NCI-H2029 (cell line): Measurements from ENCODE around the gene MNS1.
"Not testable (repeated sequence)": the region's sequence is repeated elsewhere in the genome, so short reads cannot be mapped to it uniquely, and the experiment has no call there.

ENCODE experiments used
- DNase-seq: peaks from one replicate; lab custom pipeline; 2025; lab: John Stamatoyannopoulos, UW

MNS1 gene, protein sequence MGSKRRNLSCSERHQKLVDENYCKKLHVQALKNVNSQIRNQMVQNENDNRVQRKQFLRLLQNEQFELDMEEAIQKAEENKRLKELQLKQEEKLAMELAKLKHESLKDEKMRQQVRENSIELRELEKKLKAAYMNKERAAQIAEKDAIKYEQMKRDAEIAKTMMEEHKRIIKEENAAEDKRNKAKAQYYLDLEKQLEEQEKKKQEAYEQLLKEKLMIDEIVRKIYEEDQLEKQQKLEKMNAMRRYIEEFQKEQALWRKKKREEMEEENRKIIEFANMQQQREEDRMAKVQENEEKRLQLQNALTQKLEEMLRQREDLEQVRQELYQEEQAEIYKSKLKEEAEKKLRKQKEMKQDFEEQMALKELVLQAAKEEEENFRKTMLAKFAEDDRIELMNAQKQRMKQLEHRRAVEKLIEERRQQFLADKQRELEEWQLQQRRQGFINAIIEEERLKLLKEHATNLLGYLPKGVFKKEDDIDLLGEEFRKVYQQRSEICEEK

DNA sequence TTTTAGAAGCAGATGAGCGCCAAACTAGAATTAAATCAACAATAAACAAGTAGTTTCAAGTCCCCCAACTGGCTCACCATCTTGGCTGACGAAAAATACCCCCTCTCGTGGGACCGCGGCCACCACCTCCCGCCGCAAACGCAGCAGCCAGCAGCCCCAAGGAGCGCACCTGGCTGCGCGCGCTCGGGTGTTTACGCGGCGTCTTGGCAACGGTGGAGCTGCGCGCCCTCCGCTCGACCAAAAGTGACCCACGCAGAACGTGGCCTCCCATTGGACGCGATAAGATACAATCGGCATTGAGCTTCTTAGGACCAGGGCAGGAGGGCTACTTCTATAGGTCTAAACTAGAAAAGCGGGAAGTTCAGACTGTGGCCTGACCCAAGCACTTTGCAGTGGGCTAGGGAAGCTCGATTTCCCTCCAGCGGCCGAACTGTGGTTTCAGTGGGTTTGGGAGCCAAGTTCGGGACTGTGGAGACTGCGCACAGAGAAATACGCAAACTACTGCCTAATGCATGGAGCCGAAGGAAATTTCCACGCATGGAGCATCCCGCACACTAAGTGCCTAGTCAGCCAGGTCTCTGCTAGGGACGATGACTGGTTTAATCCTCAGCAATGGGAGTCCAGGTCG, at the start of gene MNS1:
Gene MNS1, minus strand, starts transcription at position 245 of the 628 bp plus-strand sequence. Its CDS starts 165 bp downstream, at position 80.
- peak; percentile 84 for DNase-seq

DNA sequence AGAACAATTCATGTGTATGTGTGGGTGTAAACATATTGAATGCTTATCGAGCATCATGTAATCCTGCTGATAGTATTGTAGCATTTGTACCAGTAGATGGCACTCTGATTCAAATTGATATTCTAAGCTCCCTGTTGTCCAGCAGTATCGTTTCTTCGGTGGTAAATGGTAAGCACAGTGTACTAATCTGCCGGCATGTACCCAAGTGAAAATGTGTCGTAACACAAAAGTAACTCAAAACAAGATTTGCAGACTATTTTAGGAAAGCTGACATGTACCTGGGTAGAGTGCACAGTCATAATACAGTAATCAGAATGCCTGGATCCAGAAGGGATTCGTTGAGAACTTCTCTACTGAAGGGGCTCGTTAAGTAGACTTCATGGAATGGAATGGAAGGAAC, 31.7 kb upstream of the MNS1 start:
- peak; percentile 31 for DNase-seq

DNA sequence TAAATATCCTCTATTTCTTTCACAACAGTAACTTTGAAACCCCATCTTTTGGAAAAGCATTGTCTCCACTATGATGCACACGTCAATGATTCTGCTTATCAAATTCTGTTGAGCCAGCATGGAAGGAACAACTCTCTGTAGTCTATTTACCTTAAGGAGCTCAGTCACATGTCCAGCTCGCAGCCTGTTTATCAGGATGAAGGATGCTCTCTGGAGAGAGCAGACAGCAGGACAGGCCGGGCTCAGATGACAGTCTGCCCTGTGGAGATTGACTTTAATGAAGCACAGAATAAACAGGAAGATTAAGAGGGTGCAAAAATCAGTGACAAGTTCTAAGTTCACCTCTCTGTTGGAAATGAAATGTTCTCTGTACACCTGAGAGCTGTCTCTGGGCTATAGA, 30.6 kb upstream of the MNS1 start:
- DNase-seq, result no peak

DNA sequence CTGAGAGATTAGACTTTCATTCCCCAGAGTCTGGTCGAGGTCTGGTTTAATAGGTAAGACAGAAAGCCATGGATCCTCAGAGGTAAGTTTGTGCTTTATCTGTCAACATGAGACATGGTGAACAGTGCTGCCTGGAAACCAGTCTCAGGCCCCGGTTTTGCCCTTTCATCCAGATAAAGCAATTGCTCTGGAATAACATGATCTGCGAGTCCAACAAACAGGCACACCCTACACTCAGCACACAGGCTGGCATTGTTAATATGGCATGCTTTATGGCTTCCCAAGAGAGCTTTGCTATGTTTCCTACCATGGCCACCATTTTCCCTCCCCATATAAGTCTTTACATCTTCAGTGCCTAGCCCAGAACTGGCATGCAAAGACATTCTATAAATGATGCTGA, 30.1 kb upstream of the MNS1 start:
- no peak for DNase-seq

DNA sequence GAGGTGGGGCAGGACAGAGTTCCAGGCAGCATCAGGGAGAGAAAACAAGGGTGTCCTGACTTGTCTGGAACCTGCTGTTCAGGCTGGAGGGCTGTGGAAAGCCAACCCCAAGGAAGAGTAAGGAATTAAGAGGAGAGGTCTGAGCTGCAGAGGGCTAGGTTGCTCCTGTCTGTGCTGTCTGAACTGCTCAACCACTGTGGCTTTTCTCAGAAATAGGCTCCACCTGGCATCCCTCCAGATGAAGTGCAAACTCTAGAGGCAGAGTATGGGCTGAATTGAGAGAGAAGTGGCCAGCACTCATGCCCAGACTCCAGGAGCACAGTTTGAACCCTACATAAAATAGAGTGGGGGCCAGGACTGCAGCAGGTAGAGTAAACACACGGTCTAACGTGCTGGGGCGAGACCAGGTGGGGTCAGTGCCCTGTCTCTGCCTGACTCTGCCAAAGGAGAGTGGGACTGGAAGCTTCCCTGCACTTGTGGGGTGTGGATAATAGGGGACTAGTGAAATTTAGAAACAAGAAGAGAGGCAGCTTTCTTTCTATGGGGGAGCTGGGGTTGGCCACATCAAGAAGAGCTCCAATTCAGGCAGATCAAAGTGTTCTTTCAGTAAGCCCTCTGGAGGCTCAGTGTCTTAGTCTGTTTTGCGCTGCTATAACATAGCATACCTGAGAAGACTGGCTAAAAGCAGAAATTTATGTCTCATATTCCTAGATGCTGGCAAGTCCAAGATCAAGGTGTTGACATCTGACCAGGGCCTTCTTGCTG, 28.0 kb upstream of the MNS1 start:
- no peak for DNase-seq

DNA sequence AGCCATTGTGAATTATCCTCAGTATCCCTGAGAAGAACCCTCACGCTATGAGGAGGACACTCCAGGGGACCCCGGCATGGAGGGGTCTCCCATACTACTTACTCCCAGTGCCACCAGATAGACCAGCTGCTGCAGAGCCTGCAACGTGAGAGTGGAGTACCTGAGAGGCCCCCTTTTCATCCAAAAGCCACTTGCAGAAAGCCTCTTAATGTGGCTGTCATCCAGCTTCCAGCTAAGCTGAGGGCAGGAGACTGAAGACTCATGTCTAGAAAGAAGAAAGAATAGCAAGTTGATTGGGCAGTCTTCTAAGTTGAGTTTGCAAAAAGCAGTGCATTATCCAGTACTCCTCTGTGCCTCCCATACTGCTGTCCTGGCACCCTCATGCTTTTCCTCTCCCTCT, 27.3 kb upstream of the MNS1 start:
- no peak for DNase-seq

DNA sequence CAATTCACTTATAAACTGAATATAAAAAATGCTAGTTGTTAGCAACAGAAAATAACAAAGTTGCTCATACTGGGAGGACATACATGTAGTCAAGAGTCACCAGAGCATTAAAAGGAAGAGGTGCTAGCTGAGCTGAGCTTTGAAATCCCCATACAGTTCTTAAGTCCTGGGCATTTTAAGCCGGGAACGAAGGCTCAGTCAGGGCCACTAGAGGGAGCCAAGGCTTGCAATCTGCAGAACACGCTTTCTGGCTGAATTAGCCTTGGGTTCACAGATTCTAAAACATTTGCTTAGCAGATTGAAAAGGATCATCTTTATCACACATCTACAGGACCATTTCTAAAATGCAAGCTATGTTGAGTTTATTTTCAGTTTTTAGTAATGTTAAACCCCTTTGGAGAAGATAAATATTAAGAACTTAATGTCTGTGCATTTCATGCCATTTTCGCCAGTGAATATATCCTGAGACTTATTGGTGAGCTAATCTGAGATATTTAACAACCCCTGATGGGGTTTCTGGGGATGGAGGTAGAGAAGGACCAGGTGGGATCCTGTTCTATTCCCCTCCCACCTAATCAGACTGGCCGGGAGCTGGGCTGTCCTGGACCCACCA, 26.3 kb upstream of the MNS1 start:
- DNase-seq, result peak; percentile 33

DNA sequence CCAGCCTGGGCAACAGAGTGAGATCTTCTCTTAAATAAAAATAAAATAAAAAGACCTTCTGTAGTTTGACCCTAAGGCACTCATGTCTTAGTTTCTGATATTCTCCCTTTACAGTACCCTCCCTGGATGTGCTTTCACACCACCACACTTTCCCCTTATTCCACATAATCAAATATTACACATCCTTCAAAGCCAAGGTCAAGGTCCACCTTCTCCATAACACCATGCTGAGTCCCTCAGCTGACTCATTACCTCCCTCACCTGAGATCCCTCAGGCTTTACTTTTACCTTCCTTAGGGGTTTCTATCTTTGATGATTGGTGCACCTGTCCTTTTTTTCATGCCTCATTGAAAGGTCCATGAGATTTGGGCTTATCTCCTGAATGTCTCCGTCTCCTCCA, 25.5 kb upstream of the MNS1 start:
- no peak for DNase-seq

DNA sequence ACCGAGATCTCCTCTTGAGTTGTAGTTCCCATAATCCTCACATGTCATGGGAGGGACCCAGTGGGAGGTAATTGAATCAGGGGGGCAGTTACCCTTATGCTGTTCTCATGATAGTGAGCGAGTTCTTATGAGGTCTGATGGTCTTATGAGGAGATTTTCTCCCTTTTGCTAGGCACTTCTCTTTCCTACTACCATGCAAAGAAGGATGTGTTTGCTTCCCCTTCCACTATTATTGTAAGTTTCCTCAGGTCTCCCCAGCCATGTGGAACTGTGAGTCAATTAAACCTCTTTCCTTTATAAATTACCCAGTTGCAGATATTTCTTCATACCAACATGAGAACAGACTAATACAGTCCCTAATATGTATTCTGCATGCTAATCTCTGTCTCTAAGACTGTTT, 21.3 kb upstream of the MNS1 start:
- DNase-seq, result not testable (repeated sequence)

DNA sequence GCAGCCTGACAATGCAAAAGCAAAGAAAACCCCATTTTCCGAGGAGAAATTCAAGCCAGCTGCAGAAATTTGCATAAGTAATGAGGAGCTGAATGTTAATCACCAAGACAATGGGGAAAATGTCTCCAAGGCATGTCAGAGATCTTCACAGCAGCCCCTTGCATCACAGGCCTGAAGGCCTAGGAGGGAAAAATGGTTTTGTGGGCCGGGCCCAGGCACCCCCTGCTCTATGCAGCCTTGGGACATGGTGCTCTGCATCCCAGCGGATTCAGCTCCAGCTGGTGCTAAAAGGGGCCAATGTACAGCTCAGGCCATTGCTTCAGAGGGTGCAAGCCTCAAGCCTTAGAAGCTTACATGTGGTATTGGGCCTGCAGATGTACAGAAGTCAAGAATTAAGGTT, 20.5 kb upstream of the MNS1 start:
- not testable (repeated sequence) for DNase-seq

DNA sequence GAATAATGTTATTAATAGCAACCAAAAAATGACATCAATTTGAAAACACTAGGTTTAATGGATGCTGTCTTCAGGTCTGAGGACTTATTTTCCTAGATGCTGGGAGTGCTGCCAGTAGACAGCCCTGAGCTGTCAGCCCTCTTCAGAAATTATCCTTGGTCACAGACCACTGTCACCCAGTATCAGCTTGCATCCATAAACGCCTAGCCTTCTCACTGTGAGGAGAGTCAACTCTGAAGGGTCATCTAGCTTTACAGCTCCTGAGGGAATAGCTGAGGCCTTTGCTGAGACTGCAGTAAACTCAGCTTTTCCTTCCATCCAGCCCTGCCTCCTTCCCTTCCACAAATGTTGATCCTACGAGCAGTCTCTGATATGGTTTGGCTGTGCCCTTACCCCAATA, 19.4 kb upstream of the MNS1 start:
- DNase-seq, result no peak

DNA sequence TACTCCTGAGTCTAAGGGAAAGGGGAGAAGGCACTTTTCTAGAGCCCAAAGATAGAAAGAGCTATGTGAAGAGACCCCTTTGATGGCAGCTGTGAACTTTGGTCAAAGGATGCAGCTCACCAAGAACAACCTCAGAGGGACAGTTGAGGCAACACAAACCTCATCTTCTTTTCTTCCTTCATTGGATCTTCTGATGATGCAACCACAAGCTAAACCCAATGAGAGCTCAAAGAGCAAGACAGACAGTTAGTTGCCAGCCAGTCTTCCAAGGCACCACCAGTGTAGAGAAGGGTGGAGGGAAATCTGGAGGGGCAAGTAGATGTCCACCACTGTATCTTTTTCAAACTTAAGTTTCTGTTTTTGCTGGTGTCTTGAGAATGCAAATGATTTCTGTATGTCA, 10.4 kb upstream of the MNS1 start:
- no peak for DNase-seq

DNA sequence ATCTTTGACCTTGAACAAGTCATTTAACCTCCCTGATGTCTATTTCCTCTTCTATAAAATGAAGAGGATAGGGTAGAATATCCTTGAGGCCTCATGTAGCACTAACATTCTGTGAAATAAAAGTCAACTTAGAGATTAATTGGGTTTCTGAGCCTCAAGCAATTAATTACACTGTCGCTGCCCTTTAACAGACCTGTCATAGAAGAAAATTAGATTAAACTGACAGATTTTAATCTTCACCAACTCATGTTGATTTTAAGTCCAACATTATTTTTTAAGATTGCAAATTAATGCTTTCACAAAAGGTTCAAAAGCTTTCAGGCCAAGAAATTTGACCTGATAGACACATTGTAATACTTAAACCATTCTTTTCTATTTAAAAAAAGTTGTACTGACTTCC, 8.1 kb upstream of the MNS1 start:
- DNase-seq, result no peak

DNA sequence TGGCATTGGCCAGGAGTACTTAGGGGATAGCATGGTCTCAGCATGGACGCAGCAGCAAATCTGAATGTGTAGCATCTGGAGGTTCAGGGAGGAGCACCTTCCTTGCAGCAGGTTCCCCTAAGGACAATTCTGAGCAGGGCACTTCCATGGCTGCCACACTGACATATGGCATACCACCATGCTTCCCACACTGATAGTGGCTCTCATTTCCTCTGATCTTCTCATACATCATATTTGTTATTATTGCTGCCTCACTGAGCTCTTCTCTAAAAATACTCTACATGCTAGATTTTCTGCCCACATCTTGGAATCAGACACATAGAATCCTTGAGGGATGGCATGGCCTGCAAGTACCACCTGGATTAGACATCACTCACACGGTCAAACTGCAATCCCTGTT, 7.3 kb upstream of the MNS1 start:
- no peak for DNase-seq

DNA sequence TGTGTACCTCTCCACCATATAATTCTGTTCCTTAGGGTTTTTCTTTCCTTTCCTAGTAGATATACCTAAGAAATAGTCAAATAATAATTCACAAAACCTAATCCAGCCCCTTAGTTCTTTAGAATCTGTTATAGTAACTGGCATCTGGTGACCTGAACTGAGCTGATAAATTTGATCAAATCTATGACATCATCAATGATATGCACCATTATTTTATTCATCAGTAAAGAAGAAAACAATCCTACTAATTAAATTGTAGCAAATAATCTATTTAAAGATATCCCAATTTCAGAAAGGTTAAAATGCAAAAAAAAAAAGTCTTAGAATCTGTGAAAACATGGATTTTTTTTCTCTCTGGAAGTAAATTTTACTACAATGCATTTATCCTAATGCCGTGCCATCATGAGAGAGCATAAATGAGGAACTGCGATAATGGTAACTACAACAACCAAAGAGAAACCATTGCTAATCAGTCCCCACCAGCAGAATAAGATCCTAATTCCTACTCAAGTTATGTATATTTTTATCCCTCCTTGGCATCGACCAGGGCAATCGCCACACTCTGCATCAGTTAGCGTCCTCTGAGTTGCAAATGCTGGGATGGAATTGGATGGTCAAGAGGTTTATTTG, 6.6 kb upstream of the MNS1 start:
- no peak for DNase-seq

DNA sequence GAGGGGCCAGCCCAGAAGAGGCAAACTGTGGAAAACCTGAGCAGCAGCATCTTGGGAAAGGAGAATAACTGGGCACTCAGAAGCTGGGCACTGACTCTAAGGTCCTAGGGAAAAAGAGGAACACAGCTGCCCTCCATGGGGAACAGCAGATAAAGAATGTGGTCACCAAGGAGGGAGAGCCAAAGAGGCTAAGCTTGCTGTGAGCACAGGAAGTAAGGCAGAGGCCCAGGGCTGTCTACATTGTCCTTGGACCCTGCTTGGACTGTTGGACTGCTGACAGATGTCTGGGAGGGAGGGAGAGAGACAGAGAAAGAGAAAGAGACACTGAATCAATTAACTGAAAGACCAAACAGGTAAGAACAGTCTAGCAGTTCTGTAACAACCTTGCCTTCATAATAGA, 4.5 kb upstream of the MNS1 start:
- DNase-seq, result no peak

DNA sequence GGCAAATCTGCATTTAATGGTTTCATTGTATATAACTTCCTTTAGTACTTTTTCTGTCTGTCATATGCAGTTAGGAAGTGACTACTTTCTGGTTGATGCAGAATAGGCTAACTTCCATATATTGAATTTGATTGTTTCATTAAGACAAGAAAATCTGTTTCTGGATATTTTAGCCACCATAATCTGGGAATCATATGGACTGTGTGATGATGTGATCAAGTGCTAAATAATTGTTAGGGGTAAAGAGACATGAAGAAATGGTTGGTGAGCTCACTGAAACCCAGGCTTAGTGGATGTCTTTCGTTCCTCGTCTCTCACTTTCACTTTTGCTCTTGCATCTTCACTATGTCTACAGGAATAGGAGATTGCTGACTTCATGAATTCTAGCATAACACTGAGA, 3.5 kb upstream of the MNS1 start:
- no peak for DNase-seq

DNA sequence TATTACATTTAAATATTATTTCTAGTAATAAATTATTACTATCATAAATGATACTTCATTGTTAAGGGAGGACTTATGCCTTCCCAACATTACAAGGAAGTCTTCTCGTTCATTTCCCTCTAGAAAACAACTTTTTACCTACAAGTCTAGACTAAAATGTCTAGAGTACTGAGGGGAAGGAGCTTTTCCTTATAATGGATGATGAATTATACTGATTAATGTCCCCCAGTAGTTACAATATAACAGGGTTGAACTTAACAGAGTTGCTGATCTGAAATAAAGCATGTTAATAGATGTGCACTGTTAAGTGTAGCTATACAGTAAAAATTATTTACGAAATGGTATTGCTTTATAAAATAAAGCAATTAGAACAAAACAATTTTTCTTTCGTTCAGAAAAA, 2.7 kb upstream of the MNS1 start:
- DNase-seq, result no peak

DNA sequence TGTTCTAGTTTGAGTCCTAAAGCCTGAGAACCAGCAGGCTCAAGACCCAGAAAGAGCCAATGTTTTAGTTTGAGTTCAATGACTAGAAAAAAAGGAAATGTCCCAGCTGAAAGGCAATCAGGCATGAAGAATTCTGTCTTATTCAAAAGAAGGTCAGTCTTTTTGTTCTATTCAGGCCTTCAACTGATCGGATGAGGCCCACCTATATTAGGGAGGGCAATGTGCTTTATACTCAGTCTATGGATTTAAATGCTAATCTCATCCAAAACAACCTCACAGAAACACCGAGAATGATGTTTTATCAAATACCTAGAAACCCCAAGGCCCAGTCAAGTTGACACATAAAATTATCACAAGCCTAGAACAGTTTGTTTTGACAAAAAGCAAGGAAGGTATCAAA, 4.0 kb downstream of the MNS1 start:
- no peak for DNase-seq

DNA sequence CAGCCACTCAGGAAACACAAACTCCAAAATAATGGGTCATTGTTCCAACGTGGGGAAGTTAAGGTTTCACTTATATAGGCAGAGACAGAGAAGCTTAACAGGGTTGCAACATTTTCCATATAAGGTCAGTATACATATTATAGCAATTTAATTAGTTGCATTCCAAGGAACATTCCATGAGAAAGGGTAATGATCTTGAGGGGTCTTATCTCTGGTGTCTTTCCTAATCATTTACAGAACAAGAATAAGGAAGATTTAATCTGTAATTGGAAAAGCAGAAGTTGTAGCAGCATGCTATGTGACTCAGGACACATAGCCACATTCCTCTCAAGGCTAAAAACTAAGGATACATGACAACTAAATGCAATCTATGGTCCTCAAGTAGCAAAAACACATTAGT, 4.9 kb downstream of the MNS1 start:
- DNase-seq, result no peak

DNA sequence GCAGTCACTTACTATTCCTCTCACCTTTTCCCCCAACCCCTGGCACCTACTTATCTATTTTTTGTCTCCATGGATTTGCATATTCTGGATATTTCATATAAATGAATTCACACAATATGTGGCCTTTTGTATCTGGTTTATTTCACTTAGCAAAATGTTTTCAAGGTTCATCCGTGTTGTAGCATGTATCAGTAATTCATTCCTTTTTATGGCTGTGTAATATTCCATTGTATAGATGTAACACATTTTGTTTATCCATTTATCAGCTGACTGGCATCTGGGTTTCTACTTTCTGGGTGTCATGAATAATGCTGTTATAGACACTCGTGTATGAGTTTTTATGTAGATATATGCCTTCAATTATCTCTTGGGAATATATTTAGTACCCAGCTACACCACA, 5.8 kb downstream of the MNS1 start:
- no peak for DNase-seq

DNA sequence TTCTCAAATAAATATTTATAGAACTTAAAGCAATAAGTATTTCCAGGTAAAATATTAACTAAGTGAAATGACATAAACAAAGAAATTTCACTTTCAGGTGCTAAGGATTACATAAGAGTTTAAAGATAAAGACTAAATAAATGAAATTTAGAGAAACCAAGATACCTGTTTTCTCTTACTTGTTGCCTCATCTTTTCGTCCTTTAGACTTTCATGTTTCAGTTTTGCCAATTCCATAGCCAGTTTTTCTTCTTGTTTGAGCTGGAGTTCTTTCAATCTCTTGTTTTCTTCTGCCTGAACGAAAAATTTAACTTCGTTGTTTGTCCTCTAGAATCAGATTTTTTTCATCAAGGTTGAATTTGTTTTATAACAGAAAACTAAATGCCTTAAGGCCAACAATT, 8.7 kb downstream of the MNS1 start:
- no peak for DNase-seq
